ENCODE measurements around the gene L3MBTL4.

DNA sequence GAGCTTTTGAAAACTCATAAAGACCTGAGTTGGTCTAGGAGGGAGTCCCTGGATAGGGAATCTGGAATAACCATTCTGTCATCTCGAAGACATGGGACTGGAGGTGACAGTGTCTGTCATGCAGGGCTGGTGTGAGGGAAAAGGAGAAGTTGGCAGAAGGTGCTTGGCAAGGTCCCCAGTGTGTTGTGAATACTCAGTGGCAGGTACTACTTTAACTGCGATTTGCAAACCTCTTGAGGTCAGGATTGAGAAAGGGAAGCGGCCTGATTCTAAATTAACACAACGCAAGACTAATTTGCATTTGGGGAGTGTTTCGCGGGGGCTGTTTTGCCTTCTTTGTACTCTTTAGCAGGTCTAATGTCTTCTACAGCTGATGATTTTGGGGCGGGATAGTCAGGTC, 442.4 kb downstream of the L3MBTL4 start:
- TF ChIP-seq POLR2AphosphoS5 (IDR thresholded peaks at IDR 0.05) (no peak), POLR2A (IDR thresholded peaks at IDR 0.05) (no peak)
- TF ChIP-seq, protein P1, sequence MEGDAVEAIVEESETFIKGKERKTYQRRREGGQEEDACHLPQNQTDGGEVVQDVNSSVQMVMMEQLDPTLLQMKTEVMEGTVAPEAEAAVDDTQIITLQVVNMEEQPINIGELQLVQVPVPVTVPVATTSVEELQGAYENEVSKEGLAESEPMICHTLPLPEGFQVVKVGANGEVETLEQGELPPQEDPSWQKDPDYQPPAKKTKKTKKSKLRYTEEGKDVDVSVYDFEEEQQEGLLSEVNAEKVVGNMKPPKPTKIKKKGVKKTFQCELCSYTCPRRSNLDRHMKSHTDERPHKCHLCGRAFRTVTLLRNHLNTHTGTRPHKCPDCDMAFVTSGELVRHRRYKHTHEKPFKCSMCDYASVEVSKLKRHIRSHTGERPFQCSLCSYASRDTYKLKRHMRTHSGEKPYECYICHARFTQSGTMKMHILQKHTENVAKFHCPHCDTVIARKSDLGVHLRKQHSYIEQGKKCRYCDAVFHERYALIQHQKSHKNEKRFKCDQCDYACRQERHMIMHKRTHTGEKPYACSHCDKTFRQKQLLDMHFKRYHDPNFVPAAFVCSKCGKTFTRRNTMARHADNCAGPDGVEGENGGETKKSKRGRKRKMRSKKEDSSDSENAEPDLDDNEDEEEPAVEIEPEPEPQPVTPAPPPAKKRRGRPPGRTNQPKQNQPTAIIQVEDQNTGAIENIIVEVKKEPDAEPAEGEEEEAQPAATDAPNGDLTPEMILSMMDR (IDR thresholded peaks at IDR 0.05), result no peak

Data from upper lobe of left lung (tissue), 4 donors.